C4-2B (cell line): ENCODE measurements around the gene FBXL2.

Experiments used
- CTCF ChIP-seq: fragments of 450-650 bp; conservative IDR thresholded peaks from 2 replicates; pipeline ENCODE4 v1.5.1; 2017; ENCODE audit warnings: mild to moderate bottlenecking
- ZFX ChIP-seq: fragments of 450-650 bp; IDR thresholded peaks from 2 replicates; pipeline ENCODE4 v1.6.1; 2017

DNA sequence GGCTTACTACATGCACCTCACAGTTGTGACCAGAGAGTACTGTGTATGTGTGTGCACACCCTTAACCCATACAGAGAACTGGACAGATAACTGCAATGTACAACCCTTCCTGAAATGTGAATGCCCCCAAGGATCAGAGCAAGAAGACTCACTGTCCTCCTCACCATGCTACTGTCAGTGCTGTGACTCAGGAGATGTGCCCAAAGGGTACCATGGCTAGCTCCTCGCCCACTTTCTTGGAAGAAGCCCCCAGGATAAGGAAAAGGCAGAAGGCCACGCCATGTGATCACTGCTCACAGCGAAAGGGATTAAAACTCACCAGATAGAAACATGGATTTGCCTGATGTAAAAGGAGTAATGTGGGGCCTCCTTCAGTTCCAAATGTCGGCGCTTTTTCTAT is 121.2 kb downstream of the FBXL2 start:
- TF ChIP-seq CTCF, result no peak
- TF ChIP-seq ZFX, result no peak
